Neural cell (in vitro differentiated cells): Measurements from ENCODE around the gene SPAAR. TPM values are rescaled to one million over a fixed set of nuclear protein-coding genes. Genes with fewer than 3 reads are reported as not detected.

Experiments used
- H2AFZ ChIP-seq: fragments of 200-600, 300-800 bp; sonication (generic), shearing (Covaris generic); 2 replicates; pipeline ENCODE4 v1.6.0; 2014; ENCODE audit warnings: low read depth, mild to moderate bottlenecking, antibody characterized with exemption, low read length, moderate library complexity
- H3F3A ChIP-seq: fragments of 200-600 bp; shearing (Covaris generic); 2 replicates; pipeline ENCODE4 v1.6.1; 2016; ENCODE audit warnings: mild to moderate bottlenecking, moderate library complexity, mixed read lengths, antibody characterized with exemption, low read length; ENCODE audit not compliant: insufficient read depth, poor library complexity, severe bottlenecking
- H3K27ac ChIP-seq: fragments of 200-600, 300-800 bp; sonication (generic), shearing (Covaris generic); 2 replicates; pipeline ENCODE4 v1.5.1; 2014; ENCODE audit warnings: mild to moderate bottlenecking, low read length, moderate library complexity
- H3K27me3 ChIP-seq: fragments of 300-800, 200-600 bp; sonication (generic), shearing (Covaris generic); 2 replicates; pipeline ENCODE4 v1.6.0; 2014; ENCODE audit warnings: mild to moderate bottlenecking, low read depth, low read length, moderate library complexity; ENCODE audit not compliant: insufficient read depth
- H3K36me3 ChIP-seq: fragments of 300-800, 200-600 bp; sonication (generic), shearing (Covaris generic); 2 replicates; pipeline ENCODE4 v1.5.1; 2014; ENCODE audit warnings: mild to moderate bottlenecking, antibody characterized with exemption, low read length, moderate library complexity; ENCODE audit not compliant: insufficient read depth
- H3K4me2 ChIP-seq: fragments of 300-800, 200-600 bp; sonication (generic), shearing (Covaris generic); 2 replicates; pipeline ENCODE4 v1.6.0; 2014; ENCODE audit warnings: mild to moderate bottlenecking, low read length
- H3K4me3 ChIP-seq: fragments of 300-800, 200-600 bp; sonication (generic), shearing (Covaris generic); 2 replicates; pipeline ENCODE4 v1.5.1; 2014; ENCODE audit warnings: mild to moderate bottlenecking, low read length, moderate library complexity
- H3K79me2 ChIP-seq: fragments of 200-600 bp; shearing (Covaris generic); replicated peaks from 2 replicates; pipeline ENCODE4 v1.6.0; 2014; ENCODE audit warnings: mild to moderate bottlenecking, low read length, moderate library complexity; ENCODE audit not compliant: insufficient read depth
- H3K9ac ChIP-seq: fragments of 300-800, 200-600 bp; sonication (generic), shearing (Covaris generic); 2 replicates; pipeline ENCODE4 v1.6.1; 2016; ENCODE audit warnings: mild to moderate bottlenecking, low read length, mixed read lengths
- H3K9me2 ChIP-seq: fragments of 200-600 bp; shearing (Covaris generic); 2 replicates; pipeline ENCODE4 v1.6.1; 2016; ENCODE audit warnings: mild to moderate bottlenecking, low read length, mixed read lengths; ENCODE audit not compliant: insufficient read depth
- H3K9me3 ChIP-seq: fragments of 200-600, 300-800 bp; sonication (generic), shearing (Covaris generic); 2 replicates; pipeline ENCODE4 v1.6.1; 2016; ENCODE audit warnings: mild to moderate bottlenecking, mixed run types, low read length, moderate library complexity, mixed read lengths
- H4K20me1 ChIP-seq: fragments of 200-600 bp; shearing (Covaris generic); 2 replicates; pipeline ENCODE4 v1.6.1; 2016; ENCODE audit warnings: mild to moderate bottlenecking, mixed run types; ENCODE audit not compliant: insufficient read depth
- EP300 ChIP-seq: fragments of 450-650 bp; conservative IDR thresholded peaks from 2 replicates; pipeline ENCODE4 v1.6.1; 2014; ENCODE audit warnings: antibody characterized with exemption, mild to moderate bottlenecking, moderate library complexity; ENCODE audit not compliant: poor library complexity, severe bottlenecking
- MXI1 ChIP-seq: fragments of 450-650 bp; conservative IDR thresholded peaks from 2 replicates; pipeline ENCODE4 v1.6.1; 2014; ENCODE audit warnings: antibody characterized with exemption, mild to moderate bottlenecking; ENCODE audit not compliant: poor library complexity, severe bottlenecking
- POLR2AphosphoS5 ChIP-seq: IDR thresholded peaks from 2 replicates; pipeline ENCODE4 v1.6.1; 2012
- SMC3 ChIP-seq: fragments of 450-650 bp; conservative IDR thresholded peaks from 2 replicates; pipeline ENCODE4 v1.6.1; 2014; ENCODE audit warnings: antibody characterized with exemption, mild to moderate bottlenecking, moderate library complexity; ENCODE audit not compliant: poor library complexity
- TAF1 ChIP-seq: IDR thresholded peaks from 2 replicates; pipeline ENCODE4 v1.6.1; 2012; ENCODE audit warnings: low read depth
- polyA plus RNA-seq: library from polyadenylated mRNA; depleted of rRNA; stranded (reverse); fragments of >200 nt; gene quantifications from 2 replicates; pipeline ENCODE4 v1.2.3, GENCODE V29; 2014
- TF ChIP-seq, protein P1 (sequence below): fragments of 450-650 bp; IDR thresholded peaks from 2 replicates; pipeline ENCODE4 v1.5.1; 2014; ENCODE audit warnings: antibody characterized with exemption, mild to moderate bottlenecking, moderate library complexity; ENCODE audit not compliant: poor library complexity, severe bottlenecking

Gene SPAAR
- polyA plus RNA-seq, 1 donor from 2014 or later = 0.35 TPM

DNA sequence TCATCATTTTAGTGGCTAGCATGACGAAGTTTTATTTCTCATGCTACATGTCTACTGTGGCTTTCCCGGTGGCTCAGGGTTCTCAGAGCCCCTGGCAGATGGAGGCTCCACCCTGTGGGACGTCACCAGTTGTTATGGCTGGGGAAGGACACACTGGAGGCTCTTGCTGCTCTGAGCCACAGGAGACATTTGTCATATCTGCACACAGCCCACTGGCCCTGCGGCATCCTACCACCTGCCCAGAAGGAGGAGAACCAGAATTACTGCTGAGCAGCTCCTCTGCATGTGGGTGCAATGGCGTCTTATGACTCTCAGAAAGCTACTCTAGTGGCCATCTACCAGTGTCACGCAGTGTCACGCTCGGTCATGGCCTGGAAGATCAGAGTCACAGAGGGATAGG, 45.7 kb upstream of the SPAAR start:
- Histone ChIP-seq H3K4me3 (no peak overlapping the region), H3K36me3 (no peaks in the 10 kb centered on the region), H3K9me2 (no peaks in the 10 kb centered on the region), H2AFZ (no peak overlapping the region), H3K27me3 (no peaks in the 10 kb centered on the region), H3F3A (no peaks in the 10 kb centered on the region), H3K4me2 (no peak overlapping the region), H3K9ac (no peak overlapping the region), H3K79me2 (no peaks in the 10 kb centered on the region), H3K9me3 (no peaks in the 10 kb centered on the region), H3K27ac (no peak overlapping the region), H4K20me1 (no peaks in the 10 kb centered on the region)
- TF ChIP-seq MXI1 (no peak), EP300 (no peak), POLR2AphosphoS5 (peak; percentile 8)
- TF ChIP-seq, protein P1, sequence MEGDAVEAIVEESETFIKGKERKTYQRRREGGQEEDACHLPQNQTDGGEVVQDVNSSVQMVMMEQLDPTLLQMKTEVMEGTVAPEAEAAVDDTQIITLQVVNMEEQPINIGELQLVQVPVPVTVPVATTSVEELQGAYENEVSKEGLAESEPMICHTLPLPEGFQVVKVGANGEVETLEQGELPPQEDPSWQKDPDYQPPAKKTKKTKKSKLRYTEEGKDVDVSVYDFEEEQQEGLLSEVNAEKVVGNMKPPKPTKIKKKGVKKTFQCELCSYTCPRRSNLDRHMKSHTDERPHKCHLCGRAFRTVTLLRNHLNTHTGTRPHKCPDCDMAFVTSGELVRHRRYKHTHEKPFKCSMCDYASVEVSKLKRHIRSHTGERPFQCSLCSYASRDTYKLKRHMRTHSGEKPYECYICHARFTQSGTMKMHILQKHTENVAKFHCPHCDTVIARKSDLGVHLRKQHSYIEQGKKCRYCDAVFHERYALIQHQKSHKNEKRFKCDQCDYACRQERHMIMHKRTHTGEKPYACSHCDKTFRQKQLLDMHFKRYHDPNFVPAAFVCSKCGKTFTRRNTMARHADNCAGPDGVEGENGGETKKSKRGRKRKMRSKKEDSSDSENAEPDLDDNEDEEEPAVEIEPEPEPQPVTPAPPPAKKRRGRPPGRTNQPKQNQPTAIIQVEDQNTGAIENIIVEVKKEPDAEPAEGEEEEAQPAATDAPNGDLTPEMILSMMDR = no peak

DNA sequence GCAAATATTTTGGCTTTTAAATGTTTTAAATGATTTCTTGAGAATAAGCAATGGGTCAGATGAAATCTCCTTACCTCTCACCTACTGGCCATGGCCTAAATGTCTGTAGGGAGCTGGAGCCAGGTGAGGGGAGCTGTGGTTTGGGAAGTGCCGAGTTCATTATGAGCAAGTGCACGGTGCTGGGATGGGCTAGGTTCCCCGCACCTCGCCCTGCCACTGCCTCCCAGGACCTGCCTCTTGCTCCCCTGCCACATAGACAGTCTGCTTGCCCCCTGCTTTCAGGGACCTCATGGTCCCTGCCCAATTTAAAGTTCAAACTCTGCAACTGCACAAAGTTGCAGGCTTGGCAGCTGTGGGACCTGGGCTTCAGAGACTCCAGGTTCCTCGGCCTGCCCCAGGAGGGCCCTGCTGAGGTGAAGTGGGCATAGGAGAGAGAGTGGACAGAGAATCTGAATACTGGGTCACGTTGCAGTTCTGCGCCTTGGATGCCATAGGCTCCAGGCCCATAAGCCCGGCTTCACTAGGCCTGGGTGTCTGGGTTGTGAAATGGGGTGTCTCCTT, 44.5 kb upstream of the SPAAR start:
- no peaks in the 10 kb centered on the region for H4K20me1 ChIP-seq
- no peak overlapping the region for H3K4me2 ChIP-seq
- no peaks in the 10 kb centered on the region for H3F3A ChIP-seq
- no peaks in the 10 kb centered on the region for H3K79me2 ChIP-seq
- no peaks in the 10 kb centered on the region for H3K27me3 ChIP-seq
- no peak for TF ChIP-seq POLR2AphosphoS5
- H2AFZ ChIP-seq = no peak overlapping the region
- H3K9me2 ChIP-seq = no peaks in the 10 kb centered on the region
- no peak overlapping the region for H3K4me3 ChIP-seq
- H3K9ac ChIP-seq = no peak overlapping the region
- no peaks in the 10 kb centered on the region for H3K9me3 ChIP-seq
- H3K27ac ChIP-seq = no peak overlapping the region
- H3K36me3 ChIP-seq = no peaks in the 10 kb centered on the region

DNA sequence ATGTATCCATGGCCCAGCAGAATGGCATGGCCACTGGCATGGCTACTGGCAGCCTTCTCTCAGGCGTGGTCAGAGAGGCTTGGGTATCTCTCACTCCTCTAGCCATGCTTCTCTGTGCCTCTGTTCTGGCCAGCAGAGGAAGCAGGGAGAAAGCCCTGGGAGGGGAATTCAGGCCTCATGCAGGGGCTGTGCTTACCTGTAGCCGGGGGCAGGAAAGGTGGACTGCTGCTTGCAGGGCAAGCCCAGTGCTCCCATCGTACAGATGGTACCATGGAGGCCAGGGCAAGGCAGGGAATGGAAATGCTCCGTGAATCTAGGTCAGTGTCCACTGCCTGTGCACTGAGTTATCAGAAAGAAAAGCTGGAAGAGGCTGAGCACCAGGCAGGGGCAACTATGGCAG, 41.8 kb upstream of the SPAAR start:
- Histone ChIP-seq H3K27ac (no peak overlapping the region), H3K4me2 (no peak overlapping the region), H2AFZ (no peak overlapping the region), H3K79me2 (no peaks in the 10 kb centered on the region), H3K4me3 (no peak overlapping the region), H4K20me1 (no peaks in the 10 kb centered on the region), H3K27me3 (no peaks in the 10 kb centered on the region), H3K9me3 (no peaks in the 10 kb centered on the region), H3K9me2 (no peaks in the 10 kb centered on the region), H3F3A (no peaks in the 10 kb centered on the region), H3K9ac (no peak overlapping the region), H3K36me3 (no peaks in the 10 kb centered on the region)
- TF ChIP-seq SMC3 = no peak
- TF ChIP-seq, protein P1 = no peak
- no peak for TF ChIP-seq TAF1
- no peak for TF ChIP-seq POLR2AphosphoS5
